ENCODE results near the gene CD180. TPM values are rescaled to one million over a fixed set of nuclear protein-coding genes. Genes with fewer than 3 reads are reported as not detected.

CD180 gene
- total RNA-seq, 1 donor from 2014 or later, result 4.9 TPM

DNA sequence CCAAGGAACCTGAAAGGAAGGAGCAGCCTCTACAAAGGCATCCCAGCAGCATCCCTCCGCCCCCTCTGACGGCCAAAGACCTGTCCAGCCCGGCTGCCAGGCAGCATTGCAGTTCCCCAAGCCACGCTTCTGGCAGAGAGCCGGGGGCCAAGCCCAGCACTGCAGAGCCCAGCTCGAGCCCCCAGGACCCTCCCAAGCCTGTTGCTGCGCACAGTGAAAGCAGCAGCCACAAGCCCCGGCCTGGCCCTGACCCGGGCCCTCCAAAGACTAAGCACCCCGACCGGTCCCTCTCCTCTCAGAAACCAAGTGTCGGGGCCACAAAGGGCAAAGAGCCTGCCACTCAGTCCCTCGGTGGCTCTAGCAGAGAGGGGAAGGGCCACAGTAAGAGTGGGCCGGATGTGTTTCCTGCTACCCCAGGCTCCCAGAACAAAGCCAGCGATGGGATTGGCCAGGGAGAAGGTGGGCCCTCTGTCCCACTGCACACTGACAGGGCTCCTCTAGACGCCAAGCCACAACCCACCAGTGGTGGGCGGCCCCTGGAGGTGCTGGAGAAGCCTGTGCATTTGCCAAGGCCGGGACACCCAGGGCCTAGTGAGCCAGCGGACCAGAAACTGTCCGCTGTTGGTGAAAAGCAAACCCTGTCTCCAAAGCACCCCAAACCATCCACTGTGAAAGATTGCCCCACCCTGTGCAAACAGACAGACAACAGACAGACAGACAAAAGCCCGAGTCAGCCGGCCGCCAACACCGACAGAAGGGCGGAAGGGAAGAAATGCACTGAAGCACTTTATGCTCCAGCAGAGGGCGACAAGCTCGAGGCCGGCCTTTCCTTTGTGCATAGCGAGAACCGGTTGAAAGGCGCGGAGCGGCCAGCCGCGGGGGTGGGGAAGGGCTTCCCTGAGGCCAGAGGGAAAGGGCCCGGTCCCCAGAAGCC lies 30.8 kb downstream of the CD180 start:
- Histone ChIP-seq H3K9me3 (no peaks in the 10 kb centered on the region), H3K27ac (peak overlapping the region; percentile 94), H3K27me3 (ENCODE audit: low read depth) (no peaks in the 10 kb centered on the region), H3K36me3 (peaks cover 65% of the 10 kb centered on the region), H3K4me3 (peak overlapping the region; percentile 47), H3K4me1 (peaks cover 7% of the 10 kb centered on the region)
- ATAC-seq, result peak; percentile 86 to 89
- TF ChIP-seq, protein P1, sequence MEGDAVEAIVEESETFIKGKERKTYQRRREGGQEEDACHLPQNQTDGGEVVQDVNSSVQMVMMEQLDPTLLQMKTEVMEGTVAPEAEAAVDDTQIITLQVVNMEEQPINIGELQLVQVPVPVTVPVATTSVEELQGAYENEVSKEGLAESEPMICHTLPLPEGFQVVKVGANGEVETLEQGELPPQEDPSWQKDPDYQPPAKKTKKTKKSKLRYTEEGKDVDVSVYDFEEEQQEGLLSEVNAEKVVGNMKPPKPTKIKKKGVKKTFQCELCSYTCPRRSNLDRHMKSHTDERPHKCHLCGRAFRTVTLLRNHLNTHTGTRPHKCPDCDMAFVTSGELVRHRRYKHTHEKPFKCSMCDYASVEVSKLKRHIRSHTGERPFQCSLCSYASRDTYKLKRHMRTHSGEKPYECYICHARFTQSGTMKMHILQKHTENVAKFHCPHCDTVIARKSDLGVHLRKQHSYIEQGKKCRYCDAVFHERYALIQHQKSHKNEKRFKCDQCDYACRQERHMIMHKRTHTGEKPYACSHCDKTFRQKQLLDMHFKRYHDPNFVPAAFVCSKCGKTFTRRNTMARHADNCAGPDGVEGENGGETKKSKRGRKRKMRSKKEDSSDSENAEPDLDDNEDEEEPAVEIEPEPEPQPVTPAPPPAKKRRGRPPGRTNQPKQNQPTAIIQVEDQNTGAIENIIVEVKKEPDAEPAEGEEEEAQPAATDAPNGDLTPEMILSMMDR (IDR thresholded peaks at IDR 0.05), result peak; percentile 73
- intact Hi-C loops (cut with DNase I), result no loop called here
- DNase-seq, result peak; percentile 91

DNA sequence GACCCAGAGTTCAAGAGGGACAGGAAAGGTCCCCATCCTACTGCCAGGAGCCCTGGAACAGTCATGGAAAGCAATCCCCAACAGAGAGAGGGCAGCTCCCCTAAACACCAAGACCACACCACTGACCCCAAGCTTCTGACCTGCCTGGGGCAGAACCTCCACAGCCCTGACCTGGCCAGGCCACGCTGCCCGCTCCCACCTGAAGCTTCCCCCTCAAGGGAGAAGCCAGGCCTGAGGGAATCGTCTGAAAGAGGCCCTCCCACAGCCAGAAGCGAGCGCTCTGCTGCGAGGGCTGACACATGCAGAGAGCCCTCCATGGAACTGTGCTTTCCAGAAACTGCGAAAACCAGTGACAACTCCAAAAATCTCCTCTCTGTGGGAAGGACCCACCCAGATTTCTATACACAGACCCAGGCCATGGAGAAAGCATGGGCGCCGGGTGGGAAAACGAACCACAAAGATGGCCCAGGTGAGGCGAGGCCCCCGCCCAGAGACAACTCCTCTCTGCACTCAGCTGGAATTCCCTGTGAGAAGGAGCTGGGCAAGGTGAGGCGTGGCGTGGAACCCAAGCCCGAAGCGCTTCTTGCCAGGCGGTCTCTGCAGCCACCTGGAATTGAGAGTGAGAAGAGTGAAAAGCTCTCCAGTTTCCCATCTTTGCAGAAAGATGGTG lies 31.6 kb downstream of the CD180 start:
- Histone ChIP-seq H3K4me3 (peak overlapping the region; percentile 47), H3K9me3 (no peaks in the 10 kb centered on the region), H3K27me3 (ENCODE audit: low read depth) (no peaks in the 10 kb centered on the region), H3K27ac (peak overlapping the region; percentile 94), H3K4me1 (peaks cover 11% of the 10 kb centered on the region), H3K36me3 (peaks cover 67% of the 10 kb centered on the region)
- DNase-seq (no peak), ATAC-seq (no peak)
- intact Hi-C loops (cut with DNase I), result no loop called here
- TF ChIP-seq, protein P1 (IDR thresholded peaks at IDR 0.05), result no peak

DNA sequence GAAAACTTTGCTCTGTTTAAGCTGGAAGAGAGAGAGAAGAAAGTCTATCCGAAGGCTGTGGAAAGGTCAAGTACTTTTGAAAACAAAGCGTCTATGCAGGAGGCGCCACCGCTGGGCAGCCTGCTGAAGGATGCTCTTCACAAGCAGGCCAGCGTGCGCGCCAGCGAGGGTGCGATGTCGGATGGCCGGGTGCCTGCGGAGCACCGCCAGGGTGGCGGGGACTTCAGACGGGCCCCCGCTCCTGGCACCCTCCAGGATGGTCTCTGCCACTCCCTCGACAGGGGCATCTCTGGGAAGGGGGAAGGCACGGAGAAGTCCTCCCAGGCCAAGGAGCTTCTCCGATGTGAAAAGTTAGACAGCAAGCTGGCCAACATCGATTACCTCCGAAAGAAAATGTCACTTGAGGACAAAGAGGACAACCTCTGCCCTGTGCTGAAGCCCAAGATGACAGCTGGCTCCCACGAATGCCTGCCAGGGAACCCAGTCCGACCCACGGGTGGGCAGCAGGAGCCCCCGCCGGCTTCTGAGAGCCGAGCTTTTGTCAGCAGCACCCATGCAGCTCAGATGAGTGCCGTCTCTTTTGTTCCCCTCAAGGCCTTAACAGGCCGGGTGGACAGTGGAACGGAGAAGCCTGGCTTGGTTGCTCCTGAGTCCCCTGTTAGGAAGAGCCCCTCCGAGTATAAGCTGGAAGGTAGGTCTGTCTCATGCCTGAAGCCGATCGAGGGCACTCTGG lies 32.6 kb downstream of the CD180 start:
- ATAC-seq (no peak), DNase-seq (no peak)
- TF ChIP-seq, protein P1 (IDR thresholded peaks at IDR 0.05), result no peak
- H3K9me3 ChIP-seq, result no peaks in the 10 kb centered on the region
- intact Hi-C loops (cut with DNase I), result no loop called here
- peaks cover 63% of the 10 kb centered on the region for H3K36me3 ChIP-seq
- H3K27ac ChIP-seq, result peak overlapping the region; percentile 94
- H3K4me3 ChIP-seq, result no peak overlapping the region
- no peaks in the 10 kb centered on the region for H3K27me3 ChIP-seq (ENCODE audit: low read depth)
- H3K4me1 ChIP-seq, result peaks cover 11% of the 10 kb centered on the region

DNA sequence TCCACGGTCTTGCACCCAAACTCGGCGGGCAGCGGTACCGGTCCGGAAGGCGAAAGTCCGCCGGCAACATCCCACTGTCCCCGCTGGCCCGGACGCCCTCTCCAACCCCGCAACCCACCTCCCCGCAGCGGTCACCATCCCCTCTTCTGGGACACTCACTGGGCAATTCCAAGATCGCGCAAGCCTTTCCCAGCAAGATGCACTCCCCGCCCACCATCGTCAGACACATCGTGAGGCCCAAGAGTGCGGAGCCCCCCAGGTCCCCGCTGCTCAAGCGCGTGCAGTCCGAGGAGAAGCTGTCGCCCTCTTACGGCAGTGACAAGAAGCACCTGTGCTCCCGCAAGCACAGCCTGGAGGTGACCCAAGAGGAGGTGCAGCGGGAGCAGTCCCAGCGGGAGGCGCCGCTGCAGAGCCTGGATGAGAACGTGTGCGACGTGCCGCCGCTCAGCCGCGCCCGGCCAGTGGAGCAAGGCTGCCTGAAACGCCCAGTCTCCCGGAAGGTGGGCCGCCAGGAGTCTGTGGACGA lies 33.3 kb downstream of the CD180 start:
- Histone ChIP-seq H3K27ac (no peak overlapping the region), H3K4me3 (no peak overlapping the region), H3K9me3 (no peaks in the 10 kb centered on the region), H3K36me3 (peaks cover 64% of the 10 kb centered on the region), H3K4me1 (peaks cover 11% of the 10 kb centered on the region), H3K27me3 (ENCODE audit: low read depth) (no peaks in the 10 kb centered on the region)
- intact Hi-C loops (cut with DNase I), result no loop called here
- DNase-seq (no peak), ATAC-seq (no peak)
- TF ChIP-seq, protein P1 (IDR thresholded peaks at IDR 0.05), result no peak

DNA sequence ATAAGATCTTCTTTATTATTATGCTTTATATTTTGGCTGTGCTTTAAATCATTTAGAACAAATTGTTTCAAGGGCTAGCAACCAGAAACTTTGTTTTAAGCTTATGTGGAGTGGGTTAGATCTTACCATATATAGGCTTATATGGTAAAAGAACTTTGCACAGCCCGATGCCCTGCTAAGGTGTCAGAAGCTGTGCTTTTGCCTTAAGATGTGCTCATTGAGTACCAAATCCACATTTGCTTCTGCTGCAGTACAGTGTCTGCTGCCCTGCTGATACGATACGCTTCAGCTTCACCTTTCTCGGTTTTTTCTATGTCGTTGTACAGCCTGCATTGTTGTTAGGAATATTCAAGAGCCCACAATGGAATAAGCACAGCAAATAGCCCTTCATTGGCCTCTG lies 34.8 kb downstream of the CD180 start:
- H3K4me3 ChIP-seq, result no peak overlapping the region
- peaks cover 69% of the 10 kb centered on the region for H3K36me3 ChIP-seq
- intact Hi-C loops (cut with DNase I), result no loop called here
- H3K4me1 ChIP-seq, result peaks cover 10% of the 10 kb centered on the region
- DNase-seq, result no peak
- ATAC-seq, result no peak
- H3K27me3 ChIP-seq (ENCODE audit: low read depth), result no peaks in the 10 kb centered on the region
- no peak overlapping the region for H3K27ac ChIP-seq
- TF ChIP-seq, protein P1 (IDR thresholded peaks at IDR 0.05), result no peak
- no peaks in the 10 kb centered on the region for H3K9me3 ChIP-seq
